ENCODE results near the gene STK16. TPM values are rescaled to one million over a fixed set of nuclear protein-coding genes. Genes with fewer than 3 reads are reported as not detected.

Gene STK16
- total and polyA plus RNA-seq, 4 donors = 16.4 to 38.7 (median 30.7) TPM

DNA sequence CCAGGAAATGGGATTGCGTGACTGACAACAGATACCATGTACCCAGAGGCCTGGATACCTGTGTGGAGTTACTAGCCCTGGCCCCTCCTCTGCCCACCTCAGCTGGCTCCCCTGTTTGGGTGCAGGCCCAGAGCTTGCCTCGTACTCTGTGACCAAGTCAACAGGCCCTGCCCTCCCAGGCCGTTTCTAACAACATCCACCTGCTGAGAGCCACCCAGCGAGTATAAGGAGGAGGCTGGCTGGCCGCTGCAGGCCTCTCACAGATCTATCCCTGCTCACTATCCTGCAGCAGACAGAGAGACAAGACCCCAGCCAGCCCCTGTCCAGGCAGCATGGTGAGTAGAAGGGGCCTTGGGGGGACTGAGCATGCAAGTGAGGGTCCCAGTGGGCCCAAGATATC, 21.0 kb downstream of the STK16 start:
- Histone ChIP-seq H3K9me3 (ENCODE audit: control insufficient read depth, insufficient read depth, low read length) (no peaks in the 10 kb centered on the region), H3K36me3 (ENCODE audit: control insufficient read depth, insufficient read depth, low read length) (no peaks in the 10 kb centered on the region), H3K4me1 (ENCODE audit: control insufficient read depth, insufficient read depth, low read length) (no peaks in the 10 kb centered on the region), H3K27me3 (ENCODE audit: control insufficient read depth, insufficient read depth, low read length) (peaks cover 15% of the 10 kb centered on the region), H3K4me3 (ENCODE audit: low read depth, low read length) (no peak overlapping the region), H3K27ac (ENCODE audit: low read depth, low read length) (no peak overlapping the region)
- no peak for DNase-seq (ENCODE audit: low read depth in 4 of 6, low spot score in 6 of 6)
- WGBS (ENCODE audit: insufficient coverage) = 62% methylated on average over 2 of the region's 5 CpGs

GRCh38 chr2:219266886-219267285, 21.6 kb downstream of the STK16 start:
- Histone ChIP-seq H3K27ac (ENCODE audit: low read depth, low read length) (no peak overlapping the region), H3K9me3 (ENCODE audit: control insufficient read depth, insufficient read depth, low read length) (no peaks in the 10 kb centered on the region), H3K4me1 (ENCODE audit: control insufficient read depth, insufficient read depth, low read length) (no peaks in the 10 kb centered on the region), H3K4me3 (ENCODE audit: low read depth, low read length) (no peak overlapping the region), H3K27me3 (ENCODE audit: control insufficient read depth, insufficient read depth, low read length) (peaks cover 9% of the 10 kb centered on the region), H3K36me3 (ENCODE audit: control insufficient read depth, insufficient read depth, low read length) (no peaks in the 10 kb centered on the region)
- DNase-seq (ENCODE audit: low read depth in 4 of 6, low spot score in 6 of 6) = no peak
- WGBS (ENCODE audit: insufficient coverage) = 60% methylated on average over 1 of the region's 1 CpG

- DNase-seq (ENCODE audit: low read depth in 4 of 6, low spot score in 6 of 6) = no peak
- no peaks in the 10 kb centered on the region for H3K36me3 ChIP-seq (ENCODE audit: control insufficient read depth, insufficient read depth, low read length)
- H3K4me1 ChIP-seq (ENCODE audit: control insufficient read depth, insufficient read depth, low read length) = no peaks in the 10 kb centered on the region
- H3K27ac ChIP-seq (ENCODE audit: low read depth, low read length) = no peak overlapping the region
- no peak overlapping the region for H3K4me3 ChIP-seq (ENCODE audit: low read depth, low read length)
- WGBS (ENCODE audit: insufficient coverage) = no CpG with 5 or more reads among the region's 2 CpGs
- peaks cover 15% of the 10 kb centered on the region for H3K27me3 ChIP-seq (ENCODE audit: control insufficient read depth, insufficient read depth, low read length)
- H3K9me3 ChIP-seq (ENCODE audit: control insufficient read depth, insufficient read depth, low read length) = no peaks in the 10 kb centered on the region
Measured at GRCh38 chr2:219268294-219268693, 23.0 kb downstream of the STK16 start.

GRCh38 chr2:219269362-219270054, 24.2 kb downstream of the STK16 start:
- WGBS (ENCODE audit: insufficient coverage) = 59% methylated on average over 8 of the region's 8 CpGs
- no peak overlapping the region for H3K4me3 ChIP-seq (ENCODE audit: low read depth, low read length)
- peaks cover 16% of the 10 kb centered on the region for H3K27me3 ChIP-seq (ENCODE audit: control insufficient read depth, insufficient read depth, low read length)
- H3K4me1 ChIP-seq (ENCODE audit: control insufficient read depth, insufficient read depth, low read length) = no peaks in the 10 kb centered on the region
- H3K27ac ChIP-seq (ENCODE audit: low read depth, low read length) = no peak overlapping the region
- H3K36me3 ChIP-seq (ENCODE audit: control insufficient read depth, insufficient read depth, low read length) = no peaks in the 10 kb centered on the region
- no peak for DNase-seq (ENCODE audit: low read depth in 4 of 6, low spot score in 6 of 6)
- no peaks in the 10 kb centered on the region for H3K9me3 ChIP-seq (ENCODE audit: control insufficient read depth, insufficient read depth, low read length)

- Histone ChIP-seq H3K9me3 (ENCODE audit: control insufficient read depth, insufficient read depth, low read length) (no peaks in the 10 kb centered on the region), H3K4me1 (ENCODE audit: control insufficient read depth, insufficient read depth, low read length) (no peaks in the 10 kb centered on the region), H3K36me3 (ENCODE audit: control insufficient read depth, insufficient read depth, low read length) (no peaks in the 10 kb centered on the region), H3K27me3 (ENCODE audit: control insufficient read depth, insufficient read depth, low read length) (peaks cover 18% of the 10 kb centered on the region), H3K27ac (ENCODE audit: low read depth, low read length) (no peak overlapping the region), H3K4me3 (ENCODE audit: low read depth, low read length) (no peak overlapping the region)
- 98% methylated on average over 5 of the region's 5 CpGs for WGBS (ENCODE audit: insufficient coverage)
- DNase-seq (ENCODE audit: low read depth in 4 of 6, low spot score in 6 of 6) = no peak
Measured at GRCh38 chr2:219270055-219270372, 24.7 kb downstream of the STK16 start.

- DNase-seq (ENCODE audit: low read depth in 4 of 6, low spot score in 6 of 6) = no peak
- Histone ChIP-seq H3K36me3 (ENCODE audit: control insufficient read depth, insufficient read depth, low read length) (no peaks in the 10 kb centered on the region), H3K27me3 (ENCODE audit: control insufficient read depth, insufficient read depth, low read length) (peaks cover 18% of the 10 kb centered on the region), H3K9me3 (ENCODE audit: control insufficient read depth, insufficient read depth, low read length) (no peaks in the 10 kb centered on the region), H3K4me1 (ENCODE audit: control insufficient read depth, insufficient read depth, low read length) (no peaks in the 10 kb centered on the region), H3K27ac (ENCODE audit: low read depth, low read length) (no peak overlapping the region), H3K4me3 (ENCODE audit: low read depth, low read length) (no peak overlapping the region)
- WGBS (ENCODE audit: insufficient coverage) = 70% methylated on average over 2 of the region's 2 CpGs
Measured at GRCh38 chr2:219271021-219271420, 25.7 kb downstream of the STK16 start.

GRCh38 chr2:219272356-219272755, 27.1 kb downstream of the STK16 start:
- Histone ChIP-seq H3K27ac (ENCODE audit: low read depth, low read length) (no peak overlapping the region), H3K4me3 (ENCODE audit: low read depth, low read length) (no peak overlapping the region), H3K36me3 (ENCODE audit: control insufficient read depth, insufficient read depth, low read length) (no peaks in the 10 kb centered on the region), H3K4me1 (ENCODE audit: control insufficient read depth, insufficient read depth, low read length) (no peaks in the 10 kb centered on the region), H3K9me3 (ENCODE audit: control insufficient read depth, insufficient read depth, low read length) (no peaks in the 10 kb centered on the region), H3K27me3 (ENCODE audit: control insufficient read depth, insufficient read depth, low read length) (peaks cover 18% of the 10 kb centered on the region)
- DNase-seq (ENCODE audit: low read depth in 4 of 6, low spot score in 6 of 6) = no peak
- 61% methylated on average over 4 of the region's 4 CpGs for whole genome bisulfite sequencing (ENCODE audit: insufficient coverage)

GRCh38 chr2:219272995-219273394, 27.7 kb downstream of the STK16 start:
- no peaks in the 10 kb centered on the region for H3K36me3 ChIP-seq (ENCODE audit: control insufficient read depth, insufficient read depth, low read length)
- H3K27me3 ChIP-seq (ENCODE audit: control insufficient read depth, insufficient read depth, low read length) = peaks cover 18% of the 10 kb centered on the region
- WGBS (ENCODE audit: insufficient coverage) = 67% methylated on average over 1 of the region's 2 CpGs
- no peaks in the 10 kb centered on the region for H3K9me3 ChIP-seq (ENCODE audit: control insufficient read depth, insufficient read depth, low read length)
- no peak overlapping the region for H3K4me3 ChIP-seq (ENCODE audit: low read depth, low read length)
- no peak for DNase-seq (ENCODE audit: low read depth in 4 of 6, low spot score in 6 of 6)
- H3K4me1 ChIP-seq (ENCODE audit: control insufficient read depth, insufficient read depth, low read length) = peaks cover 6% of the 10 kb centered on the region
- H3K27ac ChIP-seq (ENCODE audit: low read depth, low read length) = no peak overlapping the region

GRCh38 chr2:219273937-219274336, 28.7 kb downstream of the STK16 start:
- 60% methylated on average over 1 of the region's 3 CpGs for WGBS (ENCODE audit: insufficient coverage)
- H3K4me3 ChIP-seq (ENCODE audit: low read depth, low read length) = no peak overlapping the region
- peaks cover 16% of the 10 kb centered on the region for H3K4me1 ChIP-seq (ENCODE audit: control insufficient read depth, insufficient read depth, low read length)
- no peak for DNase-seq (ENCODE audit: low read depth in 4 of 6, low spot score in 6 of 6)
- peaks cover 18% of the 10 kb centered on the region for H3K27me3 ChIP-seq (ENCODE audit: control insufficient read depth, insufficient read depth, low read length)
- no peaks in the 10 kb centered on the region for H3K36me3 ChIP-seq (ENCODE audit: control insufficient read depth, insufficient read depth, low read length)
- H3K27ac ChIP-seq (ENCODE audit: low read depth, low read length) = no peak overlapping the region
- H3K9me3 ChIP-seq (ENCODE audit: control insufficient read depth, insufficient read depth, low read length) = no peaks in the 10 kb centered on the region

DNA sequence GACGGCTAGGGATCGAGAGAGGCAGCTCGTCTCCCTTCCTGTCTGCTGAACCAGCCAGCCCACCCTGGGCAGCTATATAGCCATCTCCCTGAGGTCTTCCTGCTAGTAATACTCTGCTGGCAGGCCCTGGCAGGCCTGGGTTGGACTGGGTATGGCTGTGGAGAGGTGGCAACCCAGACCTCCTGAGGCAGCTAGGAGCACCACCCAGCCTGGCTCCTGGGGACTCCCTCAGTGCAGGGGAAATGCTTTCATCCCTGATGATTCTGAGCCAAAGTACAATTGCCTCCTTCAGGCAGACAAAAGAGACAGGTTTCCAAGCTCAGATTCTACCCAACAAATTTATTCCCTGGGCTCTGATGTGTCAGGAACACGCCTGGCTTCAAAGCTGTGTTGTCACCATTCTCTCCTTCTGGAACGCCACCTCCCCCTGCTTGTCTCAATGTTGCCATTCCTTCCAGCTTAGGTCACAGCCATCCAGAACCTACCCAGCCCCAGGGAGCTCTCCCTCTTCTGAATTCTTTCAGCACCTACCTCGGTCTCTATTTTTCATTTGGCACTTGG, 29.2 kb downstream of the STK16 start:
- peaks cover 18% of the 10 kb centered on the region for H3K27me3 ChIP-seq (ENCODE audit: control insufficient read depth, insufficient read depth, low read length)
- DNase-seq (ENCODE audit: low read depth in 4 of 6, low spot score in 6 of 6) = no peak
- 34% methylated on average over 2 of the region's 6 CpGs for WGBS (ENCODE audit: insufficient coverage)
- H3K4me3 ChIP-seq (ENCODE audit: low read depth, low read length) = no peak overlapping the region
- H3K9me3 ChIP-seq (ENCODE audit: control insufficient read depth, insufficient read depth, low read length) = no peaks in the 10 kb centered on the region
- no peak overlapping the region for H3K27ac ChIP-seq (ENCODE audit: low read depth, low read length)
- no peaks in the 10 kb centered on the region for H3K36me3 ChIP-seq (ENCODE audit: control insufficient read depth, insufficient read depth, low read length)
- peaks cover 18% of the 10 kb centered on the region for H3K4me1 ChIP-seq (ENCODE audit: control insufficient read depth, insufficient read depth, low read length)

All from spinal cord (tissue), 10 donors.